Hepatocyte (in vitro differentiated cells): Measurements from ENCODE around the gene NUP50. TPM values are rescaled to one million over a fixed set of nuclear protein-coding genes. Genes with fewer than 3 reads are reported as not detected.

ENCODE experiments used
- DNase-seq: peaks from one replicate; pipeline ENCODE4 v3.0.0-alpha.2; 2016; ENCODE audit warnings: low spot score
- H2AFZ ChIP-seq: fragments of 200-600 bp; sonication (generic); 2 replicates; pipeline ENCODE4 v1.6.0; 2016; ENCODE audit warnings: antibody characterized with exemption, mild to moderate bottlenecking
- H3K27ac ChIP-seq: fragments of 200-600 bp; sonication (generic); 2 replicates; pipeline ENCODE4 v1.5.1; 2016; ENCODE audit warnings: mild to moderate bottlenecking
- H3K27me3 ChIP-seq: fragments of 200-600 bp; sonication (generic); 2 replicates; pipeline ENCODE4 v1.6.1; 2016
- H3K36me3 ChIP-seq: fragments of 200-600 bp; sonication (generic); replicated peaks from 2 replicates; pipeline ENCODE4 v1.5.1; 2016; ENCODE audit warnings: low read depth; ENCODE audit not compliant: insufficient read depth
- H3K4me1 ChIP-seq: fragments of 200-600 bp; sonication (generic); 2 replicates; pipeline ENCODE4 v1.5.1; 2016; ENCODE audit warnings: mild to moderate bottlenecking, moderate library complexity; ENCODE audit not compliant: insufficient read depth
- H3K4me2 ChIP-seq: fragments of 200-600 bp; sonication (generic); 2 replicates; pipeline ENCODE4 v1.6.0; 2016
- H3K4me3 ChIP-seq: fragments of 200-600 bp; sonication (generic); 2 replicates; pipeline ENCODE4 v1.5.1; 2016; ENCODE audit warnings: mild to moderate bottlenecking
- H3K79me2 ChIP-seq: fragments of 200-600 bp; sonication (generic); 2 replicates; pipeline ENCODE4 v1.6.0; 2017; ENCODE audit warnings: mild to moderate bottlenecking
- H3K9me2 ChIP-seq: fragments of 200-600 bp; sonication (generic); replicated peaks from 2 replicates; pipeline ENCODE4 v1.6.0; 2017; ENCODE audit warnings: mild to moderate bottlenecking; ENCODE audit not compliant: insufficient read depth
- H3K9me3 ChIP-seq: fragments of 200-600 bp; sonication (generic); 2 replicates; pipeline ENCODE4 v1.5.1; 2016; ENCODE audit warnings: low read depth, mild to moderate bottlenecking
- H4K20me1 ChIP-seq: fragments of 200-600 bp; sonication (generic); 2 replicates; pipeline ENCODE4 v1.6.0; 2016; ENCODE audit warnings: mild to moderate bottlenecking; ENCODE audit not compliant: insufficient read depth, poor library complexity, severe bottlenecking
- CTCF ChIP-seq: fragments of 200-600 bp; sonication (generic); IDR thresholded peaks from 2 replicates; pipeline ENCODE4 v1.5.1; 2016; ENCODE audit warnings: antibody characterized with exemption, mild to moderate bottlenecking; ENCODE audit not compliant: poor library complexity
- EZH2 ChIP-seq: fragments of 200-600 bp; sonication (generic); IDR thresholded peaks from 2 replicates; pipeline ENCODE4 v1.6.1; 2016; ENCODE audit warnings: antibody characterized with exemption, mild to moderate bottlenecking, borderline replicate concordance
- EZH2phosphoT487 ChIP-seq: fragments of 200-600 bp; sonication (generic); IDR thresholded peaks from one replicate; pipeline ENCODE4 v1.6.1; 2018; ENCODE audit warnings: antibody characterized with exemption, mild to moderate bottlenecking, low read depth, moderate library complexity; ENCODE audit not compliant: unreplicated experiment, severe bottlenecking
- WGBS: methylation state at CpG from one replicate; pipeline ENCODE4 v1.1.6; 2016; ENCODE audit warnings: low lambda C conversion rate; ENCODE audit errors: missing lambda C conversion rate; 5-methylcytosine and 5-hydroxymethylcytosine counted together
- polyA plus RNA-seq: library from polyadenylated mRNA; unstranded; fragments of >200 nt; fragmentation: Nextera tagmentation; extraction: Ambion mirVana; gene quantifications from 2 replicates; pipeline ENCODE4 v1.2.1, GENCODE V29; 2016
- total RNA-seq: library from RNA; depleted of rRNA; stranded (reverse); fragments of >200 nt; gene quantifications from 2 replicates; pipeline ENCODE4 v1.2.3, GENCODE V29; 2014

NUP50 gene
- total RNA-seq (39.1 and 43.8 TPM in 2 replicates), polyA plus RNA-seq (15.3 and 16.0 TPM in 2 replicates)

DNA sequence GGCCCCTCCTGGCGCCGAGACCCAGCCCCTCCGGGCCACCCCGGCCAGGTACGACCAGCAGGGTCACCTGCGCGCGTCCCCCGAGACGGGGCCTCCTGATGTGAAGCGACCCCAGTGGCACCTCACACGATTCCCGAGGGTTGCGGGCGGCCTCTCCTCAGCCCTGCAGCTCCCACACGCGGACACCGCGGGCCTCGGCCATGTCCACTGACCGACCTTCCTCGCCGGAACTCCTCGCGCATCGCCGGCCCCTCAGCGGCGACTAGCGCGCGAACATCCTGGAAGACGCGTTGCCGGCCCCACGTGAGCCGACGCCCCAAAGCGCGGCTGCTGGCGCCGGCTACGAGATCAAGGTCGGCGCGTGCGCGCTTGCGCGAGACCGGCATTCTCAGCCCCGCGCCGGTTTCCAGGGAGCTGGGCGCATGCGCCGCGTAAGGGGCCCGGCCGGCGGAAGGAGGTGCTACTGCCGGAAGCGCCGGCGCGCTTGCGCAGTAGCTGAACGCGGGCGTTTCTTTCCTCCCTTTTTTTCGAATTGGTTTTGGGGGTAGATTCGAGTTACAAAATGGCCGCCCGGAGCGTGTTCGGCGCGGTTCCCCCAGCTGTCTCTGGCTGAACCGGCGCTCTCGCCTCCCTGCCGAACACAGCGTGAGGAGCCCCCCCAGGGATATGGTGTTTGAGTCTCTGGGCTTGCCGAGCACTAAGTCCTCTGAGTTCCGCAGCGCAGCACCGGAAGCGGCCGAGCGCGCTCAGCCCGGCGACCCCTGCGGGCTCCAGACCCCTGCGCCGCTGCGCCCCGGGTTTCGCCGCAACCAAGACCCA is at the start of gene NUP50:
TSS of gene NUP50 (plus strand) at position 475 of the 819 bp plus-strand sequence. CDS start 4,253 bp downstream, outside the sequence.
- no peaks in the 10 kb centered on the region for H3K9me2 ChIP-seq
- H3K27ac ChIP-seq: peak within 1 kb of the TSS; percentile 94
- DNase-seq: peak; percentile 99
- no peaks in the 10 kb centered on the region for H3K27me3 ChIP-seq
- H3K4me2 ChIP-seq: peak within 1 kb of the TSS; percentile 88
- peaks cover 58% of the 10 kb centered on the region for H3K79me2 ChIP-seq
- under 1% methylated on average over 98 of the region's 100 CpGs for WGBS
- peak within 1 kb of the TSS; percentile 85 for H3K4me3 ChIP-seq
- H3K4me1 ChIP-seq: peaks cover 25% of the 10 kb centered on the region
- H2AFZ ChIP-seq: peak within 1 kb of the TSS; percentile 70
- no peak for TF ChIP-seq EZH2
- peak; percentile 21 for TF ChIP-seq CTCF
- no peak for TF ChIP-seq EZH2phosphoT487
- no peaks in the 10 kb centered on the region for H4K20me1 ChIP-seq
- H3K36me3 ChIP-seq: no peaks in the 10 kb centered on the region
- H3K9me3 ChIP-seq: no peaks in the 10 kb centered on the region

GRCh38 chr22:45120440-45120839 is 43.3 kb upstream of the NUP50 start:
- no peak overlapping the region for H3K27ac ChIP-seq
- H4K20me1 ChIP-seq: no peaks in the 10 kb centered on the region
- H3K9me2 ChIP-seq: no peaks in the 10 kb centered on the region
- no peaks in the 10 kb centered on the region for H3K9me3 ChIP-seq
- H3K27me3 ChIP-seq: no peaks in the 10 kb centered on the region
- no peak for TF ChIP-seq EZH2
- TF ChIP-seq CTCF: no peak
- no peak for TF ChIP-seq EZH2phosphoT487
- H3K4me3 ChIP-seq: no peak overlapping the region
- WGBS: 87% methylated on average over 7 of the region's 9 CpGs
- H3K4me2 ChIP-seq: no peak overlapping the region
- no peaks in the 10 kb centered on the region for H3K36me3 ChIP-seq
- DNase-seq: no peak
- H2AFZ ChIP-seq: no peak overlapping the region
- no peaks in the 10 kb centered on the region for H3K4me1 ChIP-seq
- no peaks in the 10 kb centered on the region for H3K79me2 ChIP-seq

DNA sequence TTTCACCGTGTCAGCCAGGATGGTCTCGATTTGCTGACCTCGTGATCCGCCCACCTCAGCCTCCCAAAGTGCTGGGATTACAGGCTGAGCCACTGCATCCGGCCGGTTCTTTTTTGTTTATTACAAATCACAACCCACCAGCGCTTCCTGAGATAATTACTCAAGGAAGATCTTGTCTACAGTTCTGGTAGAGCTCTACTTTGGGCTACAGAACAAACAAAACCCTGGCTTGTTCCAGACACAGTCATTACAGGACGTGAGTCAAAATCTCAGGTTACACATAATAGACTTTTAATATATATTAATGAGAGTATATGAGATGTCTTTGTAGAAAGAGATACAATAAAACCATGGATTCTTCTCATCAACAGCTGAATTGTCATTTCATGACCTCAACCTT is 42.8 kb upstream of the NUP50 start:
- no peak for DNase-seq
- Histone ChIP-seq H3K36me3 (no peaks in the 10 kb centered on the region), H2AFZ (no peak overlapping the region), H3K27me3 (no peaks in the 10 kb centered on the region), H3K4me1 (no peaks in the 10 kb centered on the region), H3K79me2 (no peaks in the 10 kb centered on the region), H3K4me3 (no peak overlapping the region), H3K27ac (no peak overlapping the region), H4K20me1 (no peaks in the 10 kb centered on the region), H3K4me2 (no peak overlapping the region), H3K9me3 (no peaks in the 10 kb centered on the region), H3K9me2 (no peaks in the 10 kb centered on the region)
- 69% methylated on average over 8 of the region's 8 CpGs for WGBS
- no peak for TF ChIP-seq EZH2phosphoT487
- TF ChIP-seq CTCF: no peak
- no peak for TF ChIP-seq EZH2
